Colonic mucosa (tissue), 4 donors: Measurements from ENCODE around the gene ARHGAP42. TPM values are rescaled to one million over a fixed set of nuclear protein-coding genes. Genes with fewer than 3 reads are reported as not detected.

Experiments used
- DNase-seq: peaks from one replicate; pipeline ENCODE4 v3.0.0-alpha.2; 2020
- H3K27ac ChIP-seq: fragments of 200-600 bp; one replicate; pipeline ENCODE4 v1.8.0; 2021
- H3K27me3 ChIP-seq: fragments of 200-600 bp; one replicate; pipeline ENCODE4 v1.8.0; 2021
- H3K36me3 ChIP-seq: fragments of 200-600 bp; one replicate; pipeline ENCODE4 v1.8.0; 2021
- H3K4me1 ChIP-seq: fragments of 200-600 bp; one replicate; pipeline ENCODE4 v1.8.0; 2021; ENCODE audit warnings: mild to moderate bottlenecking
- H3K4me3 ChIP-seq: fragments of 200-600 bp; one replicate; pipeline ENCODE4 v1.8.0; 2021
- H3K9ac ChIP-seq, 2 donors: one replicate each; pipeline ENCODE4 v1.7.0; 2013; ENCODE audit warnings: control low read depth in 2 of 2, low read depth in 2 of 2, low read length in 2 of 2
- H3K9me3 ChIP-seq: fragments of 200-600 bp; one replicate; pipeline ENCODE4 v1.8.0; 2021
- intact Hi-C: fragments of 100-400 bp; cut with DNase I; formaldehyde crosslinking; loops from one replicate; pipeline ENCODE4 v1.14.1; 2022
- total RNA-seq, 2 donors: library from RNA; stranded (reverse); fragmentation: NEBNext Ultra II Directional in 1 of 2; extraction: Animal tissue kit (Norgen Biotek cat#: 25700) in 1 of 2; gene quantifications; one replicate each; pipeline ENCODE4 v1.2.1, GENCODE V29; 2021
- TF ChIP-seq, protein P1 (sequence below): fragments of 200-600 bp; IDR thresholded peaks from one replicate; pipeline ENCODE4 v1.8.0; 2022; ENCODE audit warnings: antibody characterized with exemption, mild to moderate bottlenecking
- donor health status: healthy.
- donor health status: DM: no; HTN: no; CAD: no.
- donor health status: DM: no; HTN: no; CAD: no.

Gene ARHGAP42
- total RNA-seq, 2 donors from 2014 or later, result 13.4 to 15.9 TPM

DNA sequence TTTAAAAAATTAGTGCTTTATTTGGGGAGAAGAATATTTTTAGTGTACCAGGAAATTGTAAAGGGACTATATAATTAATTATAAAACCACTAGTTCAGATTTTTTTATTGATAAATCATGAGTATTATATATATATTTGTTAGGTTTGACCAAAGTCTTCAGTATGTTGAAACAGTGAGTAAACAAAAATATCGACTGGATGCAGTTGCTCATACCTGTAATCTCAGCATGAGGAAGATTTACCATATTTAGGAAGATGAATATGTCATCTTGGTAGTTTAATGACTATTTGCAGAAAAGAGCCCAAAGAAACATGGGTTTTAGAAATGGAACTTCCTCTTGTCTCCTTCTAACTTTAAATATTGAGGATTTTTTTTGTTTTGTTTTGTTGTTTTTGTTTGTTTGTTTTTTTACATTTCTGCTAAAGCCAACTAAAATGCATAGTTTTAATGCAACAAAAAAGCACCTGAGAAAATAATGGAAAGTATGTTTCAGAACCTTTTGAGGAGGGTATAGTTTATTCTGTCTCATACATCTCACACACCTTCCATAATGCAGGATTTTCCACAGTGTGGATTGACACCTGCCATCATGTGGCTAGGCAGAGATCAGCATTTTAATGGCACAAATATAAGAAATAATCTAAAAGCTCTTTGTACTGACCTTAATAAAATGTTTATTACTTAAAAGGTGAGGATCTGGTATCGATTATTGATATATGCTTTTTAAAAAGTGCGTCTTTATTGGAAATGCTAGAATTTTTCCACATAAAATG lies 114.3 kb downstream of the ARHGAP42 start:
- Histone ChIP-seq H3K9ac (no peak overlapping the region), H3K27me3 (no peaks in the 10 kb centered on the region), H3K9me3 (no peaks in the 10 kb centered on the region), H3K4me3 (no peak overlapping the region), H3K36me3 (no peaks in the 10 kb centered on the region), H3K4me1 (no peaks in the 10 kb centered on the region), H3K27ac (no peak overlapping the region)
- DNase-seq, result no peak
- intact Hi-C loops, result no loop called here
- TF ChIP-seq, protein P1, sequence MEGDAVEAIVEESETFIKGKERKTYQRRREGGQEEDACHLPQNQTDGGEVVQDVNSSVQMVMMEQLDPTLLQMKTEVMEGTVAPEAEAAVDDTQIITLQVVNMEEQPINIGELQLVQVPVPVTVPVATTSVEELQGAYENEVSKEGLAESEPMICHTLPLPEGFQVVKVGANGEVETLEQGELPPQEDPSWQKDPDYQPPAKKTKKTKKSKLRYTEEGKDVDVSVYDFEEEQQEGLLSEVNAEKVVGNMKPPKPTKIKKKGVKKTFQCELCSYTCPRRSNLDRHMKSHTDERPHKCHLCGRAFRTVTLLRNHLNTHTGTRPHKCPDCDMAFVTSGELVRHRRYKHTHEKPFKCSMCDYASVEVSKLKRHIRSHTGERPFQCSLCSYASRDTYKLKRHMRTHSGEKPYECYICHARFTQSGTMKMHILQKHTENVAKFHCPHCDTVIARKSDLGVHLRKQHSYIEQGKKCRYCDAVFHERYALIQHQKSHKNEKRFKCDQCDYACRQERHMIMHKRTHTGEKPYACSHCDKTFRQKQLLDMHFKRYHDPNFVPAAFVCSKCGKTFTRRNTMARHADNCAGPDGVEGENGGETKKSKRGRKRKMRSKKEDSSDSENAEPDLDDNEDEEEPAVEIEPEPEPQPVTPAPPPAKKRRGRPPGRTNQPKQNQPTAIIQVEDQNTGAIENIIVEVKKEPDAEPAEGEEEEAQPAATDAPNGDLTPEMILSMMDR, result no peak

DNA sequence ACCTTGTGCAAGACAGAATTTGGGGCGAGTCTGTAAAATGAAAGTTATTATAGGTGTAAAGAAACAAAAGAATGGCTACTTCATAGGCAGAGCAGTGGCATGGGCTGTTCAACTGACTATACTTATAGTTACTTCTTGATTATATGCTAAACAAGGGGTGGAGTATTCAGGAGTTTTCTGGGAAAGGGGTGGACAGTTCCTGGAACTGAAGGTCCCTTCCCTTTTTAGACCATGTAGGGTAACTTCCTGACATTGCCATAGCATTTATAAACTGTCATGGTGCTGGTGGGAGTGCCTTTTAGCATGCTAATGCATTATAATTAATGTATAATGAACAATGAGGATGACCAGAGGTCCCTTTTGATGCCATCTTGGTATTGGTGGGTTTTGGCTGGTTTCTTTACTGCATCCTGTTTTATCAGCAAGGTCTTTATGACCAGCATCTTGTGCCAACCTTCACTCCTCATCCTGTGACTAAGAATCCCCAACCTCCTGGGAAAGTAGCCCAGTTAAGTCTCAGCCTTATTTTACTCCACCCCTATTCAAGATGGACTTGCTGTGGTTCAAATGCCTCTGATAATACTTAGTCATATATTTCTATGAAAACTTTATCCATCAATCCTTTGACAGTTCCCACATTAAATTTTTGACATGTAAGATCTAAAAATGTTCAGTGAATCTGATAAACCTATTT lies 118.6 kb downstream of the ARHGAP42 start:
- TF ChIP-seq, protein P1, result no peak
- H3K27me3 ChIP-seq, result no peaks in the 10 kb centered on the region
- H3K9ac ChIP-seq, result no peak overlapping the region
- no peak for DNase-seq
- no peaks in the 10 kb centered on the region for H3K36me3 ChIP-seq
- intact Hi-C loops, result no loop called here
- no peaks in the 10 kb centered on the region for H3K4me1 ChIP-seq
- no peak overlapping the region for H3K4me3 ChIP-seq
- no peaks in the 10 kb centered on the region for H3K9me3 ChIP-seq
- H3K27ac ChIP-seq, result no peak overlapping the region

DNA sequence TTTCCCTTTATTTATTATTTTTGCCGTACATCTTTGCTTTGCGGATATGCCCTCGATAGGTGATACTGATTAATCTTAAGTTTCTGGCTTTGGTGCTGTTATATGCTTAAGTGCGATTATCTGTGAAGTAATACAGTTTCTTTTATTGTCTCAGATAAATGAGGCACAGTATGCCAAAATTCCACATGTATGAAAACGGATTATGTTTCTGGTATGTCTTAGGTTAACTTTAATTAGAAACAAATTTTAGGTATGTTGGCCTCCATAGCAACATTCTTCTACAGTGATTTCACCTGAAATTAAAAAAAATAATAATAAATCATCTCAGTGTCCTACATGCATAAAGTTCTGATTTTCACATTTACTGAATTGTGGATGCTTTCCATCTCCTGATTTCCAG lies 119.2 kb downstream of the ARHGAP42 start:
- intact Hi-C loops, result no loop called here
- Histone ChIP-seq H3K4me1 (no peaks in the 10 kb centered on the region), H3K27me3 (no peaks in the 10 kb centered on the region), H3K4me3 (no peak overlapping the region), H3K9me3 (no peaks in the 10 kb centered on the region), H3K9ac (no peak overlapping the region), H3K36me3 (no peaks in the 10 kb centered on the region), H3K27ac (no peak overlapping the region)
- no peak for DNase-seq
- TF ChIP-seq, protein P1, result no peak

DNA sequence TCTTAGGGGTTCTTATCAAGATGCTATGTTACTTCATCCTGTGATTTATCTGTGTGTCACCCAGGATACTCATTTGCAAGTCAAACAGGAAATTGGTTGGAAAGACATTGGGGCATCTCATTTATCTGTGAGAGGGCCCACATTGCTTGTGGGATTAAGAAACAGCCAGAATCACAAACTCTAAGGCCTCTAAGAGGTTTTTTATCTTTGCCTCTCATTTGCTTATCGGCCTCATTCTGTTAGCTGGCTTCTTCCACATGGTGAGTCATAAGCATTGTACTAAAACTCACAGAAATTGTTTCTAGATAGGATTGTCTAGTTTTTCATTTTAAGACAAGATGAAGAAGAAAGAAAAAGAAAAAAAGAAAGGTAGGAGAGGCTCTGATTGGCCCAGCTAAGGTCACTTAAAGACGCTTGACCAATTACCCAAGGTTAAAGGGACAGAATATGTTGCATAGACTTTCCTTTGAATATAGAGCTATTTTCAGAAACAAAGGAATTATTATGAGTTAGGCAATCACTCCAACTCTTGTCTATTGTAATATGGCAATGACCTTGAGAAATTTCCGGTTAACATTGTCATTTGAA lies 121.9 kb downstream of the ARHGAP42 start:
- no peaks in the 10 kb centered on the region for H3K27me3 ChIP-seq
- TF ChIP-seq, protein P1, result no peak
- H3K4me1 ChIP-seq, result no peaks in the 10 kb centered on the region
- H3K9ac ChIP-seq, result no peak overlapping the region
- intact Hi-C loops, result no loop called here
- no peak overlapping the region for H3K27ac ChIP-seq
- H3K9me3 ChIP-seq, result no peaks in the 10 kb centered on the region
- no peak for DNase-seq
- H3K4me3 ChIP-seq, result no peak overlapping the region
- no peaks in the 10 kb centered on the region for H3K36me3 ChIP-seq

DNA sequence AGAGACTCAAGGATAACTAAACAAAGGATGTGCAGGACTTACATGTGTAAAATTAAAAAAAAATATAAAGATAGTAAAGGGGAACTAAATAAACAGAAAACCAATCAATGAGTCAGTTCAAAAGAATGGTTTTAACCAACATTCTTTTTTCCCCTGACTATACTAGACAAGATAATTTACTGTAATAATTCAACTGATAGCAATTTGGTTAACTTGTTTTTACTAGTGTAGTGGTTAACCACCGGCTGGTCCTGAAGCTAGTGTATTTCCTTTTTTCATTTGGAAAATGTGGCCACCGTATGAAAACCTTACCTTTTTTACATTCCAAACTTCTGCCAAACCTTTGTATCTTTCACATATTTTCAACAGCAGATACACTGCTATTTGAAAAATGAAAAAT lies 123.1 kb downstream of the ARHGAP42 start:
- DNase-seq, result no peak
- H3K36me3 ChIP-seq, result no peaks in the 10 kb centered on the region
- TF ChIP-seq, protein P1, result no peak

More for the DNA sequence above, 123.1 kb downstream of the ARHGAP42 start:
- H3K4me1 ChIP-seq, result no peaks in the 10 kb centered on the region
- H3K4me3 ChIP-seq, result no peak overlapping the region
- H3K27ac ChIP-seq, result no peak overlapping the region
- intact Hi-C loops, result no loop called here
- no peaks in the 10 kb centered on the region for H3K9me3 ChIP-seq
- H3K9ac ChIP-seq, result no peak overlapping the region
- H3K27me3 ChIP-seq, result no peaks in the 10 kb centered on the region
